Melanocyte of skin (primary cell): ENCODE results near the gene ZP3. TPM values are rescaled to one million over a fixed set of nuclear protein-coding genes. Genes with fewer than 3 reads are reported as not detected.

ENCODE experiments used
- total RNA-seq, 2 donors: library from RNA; depleted of rRNA; stranded (reverse); fragments of >200 nt; gene quantifications; 2 replicates each; pipeline ENCODE4 v1.2.3, GENCODE V29; 2012

Gene ZP3
- total RNA-seq: 1 to 10 TPM; 1.3 to 2.8 TPM

GRCh38 chr7:76424413-76425111 is at the start of gene ZP3:
ZP3 (plus strand) TSS chr7:76424950; CDS start chr7:76424965, 15 bp downstream.

GRCh38 chr7:76409537-76409936 is 15.2 kb upstream of the ZP3 start, which contains the start of gene SSC4D:
SSC4D (minus strand) TSS chr7:76409697; CDS start chr7:76404439, 5,258 bp downstream.

DNA sequence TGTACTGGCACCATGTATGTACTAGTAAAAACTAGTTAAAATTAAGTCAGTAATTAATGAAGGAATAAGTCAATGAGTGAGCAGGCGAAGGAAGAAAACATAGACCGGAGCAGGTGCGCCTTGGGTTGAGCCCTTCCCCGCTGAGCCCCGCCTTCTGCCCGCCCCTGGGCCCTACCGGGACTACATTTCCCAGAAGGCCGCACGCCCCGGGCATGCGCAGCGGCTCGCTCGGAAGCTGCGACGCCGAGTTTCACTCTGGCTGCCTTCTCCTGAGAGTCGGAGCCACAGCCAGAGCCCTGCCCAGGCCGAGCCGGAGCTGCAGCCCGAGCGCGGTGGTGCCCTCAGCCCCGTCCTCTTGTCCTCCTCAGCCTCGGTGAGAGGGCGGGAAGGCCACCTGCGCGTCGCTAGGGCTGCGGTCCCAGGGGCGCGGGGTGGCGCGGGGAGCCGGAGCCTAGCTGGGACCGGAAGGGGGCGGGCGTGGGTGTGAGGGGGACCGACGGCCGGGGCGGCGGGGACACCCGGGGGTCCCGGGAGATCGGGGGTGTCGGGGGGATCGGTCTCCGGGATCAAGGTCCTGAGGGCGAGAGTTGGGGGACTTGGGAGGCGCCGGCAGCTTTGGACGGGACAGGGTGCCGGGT is 36.8 kb downstream of the ZP3 start, which contains the start of gene DTX2:
Gene DTX2 (plus strand): TSS at position 246 of the 638 bp plus-strand sequence. CDS start 18,801 bp downstream, outside the sequence.

Other genes starting within 250 kb of the ZP3 start
- gene SRRM3, start 223.1 kb upstream of the ZP3 start, total RNA-seq: 1 to 10 TPM in 1 of 2 donors, under 1 TPM in 1; 1.00 to 3.1 TPM
- 10 to 100 TPM; 67.8 to 76.3 TPM for gene HSPB1, start 122.3 kb upstream of the ZP3 start, total RNA-seq
- 100 to 1,000 TPM in 1 of 2 donors, 10 to 100 TPM in 1; 98.4 to 144 TPM for gene YWHAG, start 66.0 kb upstream of the ZP3 start, total RNA-seq
- under 1 TPM; 0.33 to 0.69 TPM for gene SSC4D, start 15.3 kb upstream of the ZP3 start, total RNA-seq
- gene DTX2, start 36.8 kb downstream of the ZP3 start, total RNA-seq: 10 to 100 TPM in 1 of 2 donors, 1 to 10 TPM in 1; 9.6 to 10.7 TPM
- not detected for gene UPK3B, start 85.6 kb downstream of the ZP3 start, total RNA-seq
- gene SPDYE16, start 118.3 kb downstream of the ZP3 start, total RNA-seq: not detected
- 1 to 10 TPM; 6.9 to 7.3 TPM for gene POMZP3, start 202.3 kb downstream of the ZP3 start, total RNA-seq